Measurements from ENCODE around the gene GAS6. TPM values are rescaled to one million over a fixed set of nuclear protein-coding genes. Genes with fewer than 3 reads are reported as not detected.
"Not testable (repeated sequence)": the region's sequence is repeated elsewhere in the genome, so short reads cannot be mapped to it uniquely, and the experiment has no call there.

GAS6 gene
- polyA plus RNA-seq, 1 donor from 2014 or later: 52.4 TPM

DNA sequence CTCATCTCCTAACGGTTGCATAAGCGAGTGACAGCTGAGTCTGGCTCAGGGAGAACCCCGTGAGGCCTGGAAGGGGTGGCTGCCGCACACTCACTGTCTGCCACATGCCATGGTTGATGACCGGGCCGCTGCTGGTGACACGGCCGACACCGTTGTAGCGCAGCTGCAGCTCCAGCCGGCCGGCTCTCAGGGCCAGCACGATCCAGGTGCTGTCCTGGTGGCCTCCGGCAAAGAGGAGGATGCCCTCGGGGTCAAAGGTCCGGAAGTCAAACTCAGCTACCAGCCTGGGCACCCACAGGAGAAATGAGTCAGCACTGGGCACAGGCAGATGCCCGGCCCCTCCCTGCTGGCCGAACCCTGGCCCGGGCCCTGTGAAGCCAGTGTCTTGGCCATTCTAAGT is 31.7 kb downstream of the GAS6 start:
- H3F3A ChIP-seq (ENCODE audit: insufficient read depth, low read length, poor library complexity, severe bottlenecking): no peaks in the 10 kb centered on the region
- no peaks in the 10 kb centered on the region for H3K36me3 ChIP-seq (ENCODE audit: insufficient read depth, low read length)
- H3K4me3 ChIP-seq (ENCODE audit: low read length): no peak overlapping the region
- H4K20me1 ChIP-seq (ENCODE audit: insufficient read depth): no peaks in the 10 kb centered on the region
- H3K27ac ChIP-seq (ENCODE audit: low read length): no peak overlapping the region
- H3K9me3 ChIP-seq (ENCODE audit: low read length): no peaks in the 10 kb centered on the region
- no peaks in the 10 kb centered on the region for H3K27me3 ChIP-seq (ENCODE audit: insufficient read depth, low read depth, low read length)
- no peak overlapping the region for H3K9ac ChIP-seq (ENCODE audit: low read length)
- TF ChIP-seq EP300 (conservative IDR thresholded peaks at IDR 0.05; ENCODE audit: poor library complexity, severe bottlenecking): no peak
- no peak for TF ChIP-seq POLR2AphosphoS5 (IDR thresholded peaks at IDR 0.05)
- TF ChIP-seq, protein P1, sequence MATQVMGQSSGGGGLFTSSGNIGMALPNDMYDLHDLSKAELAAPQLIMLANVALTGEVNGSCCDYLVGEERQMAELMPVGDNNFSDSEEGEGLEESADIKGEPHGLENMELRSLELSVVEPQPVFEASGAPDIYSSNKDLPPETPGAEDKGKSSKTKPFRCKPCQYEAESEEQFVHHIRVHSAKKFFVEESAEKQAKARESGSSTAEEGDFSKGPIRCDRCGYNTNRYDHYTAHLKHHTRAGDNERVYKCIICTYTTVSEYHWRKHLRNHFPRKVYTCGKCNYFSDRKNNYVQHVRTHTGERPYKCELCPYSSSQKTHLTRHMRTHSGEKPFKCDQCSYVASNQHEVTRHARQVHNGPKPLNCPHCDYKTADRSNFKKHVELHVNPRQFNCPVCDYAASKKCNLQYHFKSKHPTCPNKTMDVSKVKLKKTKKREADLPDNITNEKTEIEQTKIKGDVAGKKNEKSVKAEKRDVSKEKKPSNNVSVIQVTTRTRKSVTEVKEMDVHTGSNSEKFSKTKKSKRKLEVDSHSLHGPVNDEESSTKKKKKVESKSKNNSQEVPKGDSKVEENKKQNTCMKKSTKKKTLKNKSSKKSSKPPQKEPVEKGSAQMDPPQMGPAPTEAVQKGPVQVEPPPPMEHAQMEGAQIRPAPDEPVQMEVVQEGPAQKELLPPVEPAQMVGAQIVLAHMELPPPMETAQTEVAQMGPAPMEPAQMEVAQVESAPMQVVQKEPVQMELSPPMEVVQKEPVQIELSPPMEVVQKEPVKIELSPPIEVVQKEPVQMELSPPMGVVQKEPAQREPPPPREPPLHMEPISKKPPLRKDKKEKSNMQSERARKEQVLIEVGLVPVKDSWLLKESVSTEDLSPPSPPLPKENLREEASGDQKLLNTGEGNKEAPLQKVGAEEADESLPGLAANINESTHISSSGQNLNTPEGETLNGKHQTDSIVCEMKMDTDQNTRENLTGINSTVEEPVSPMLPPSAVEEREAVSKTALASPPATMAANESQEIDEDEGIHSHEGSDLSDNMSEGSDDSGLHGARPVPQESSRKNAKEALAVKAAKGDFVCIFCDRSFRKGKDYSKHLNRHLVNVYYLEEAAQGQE (IDR thresholded peaks at IDR 0.05; ENCODE audit: borderline replicate concordance): no peak
- no peak for TF ChIP-seq TAF1 (IDR thresholded peaks at IDR 0.05; ENCODE audit: low read depth)
- TF ChIP-seq, protein P2, sequence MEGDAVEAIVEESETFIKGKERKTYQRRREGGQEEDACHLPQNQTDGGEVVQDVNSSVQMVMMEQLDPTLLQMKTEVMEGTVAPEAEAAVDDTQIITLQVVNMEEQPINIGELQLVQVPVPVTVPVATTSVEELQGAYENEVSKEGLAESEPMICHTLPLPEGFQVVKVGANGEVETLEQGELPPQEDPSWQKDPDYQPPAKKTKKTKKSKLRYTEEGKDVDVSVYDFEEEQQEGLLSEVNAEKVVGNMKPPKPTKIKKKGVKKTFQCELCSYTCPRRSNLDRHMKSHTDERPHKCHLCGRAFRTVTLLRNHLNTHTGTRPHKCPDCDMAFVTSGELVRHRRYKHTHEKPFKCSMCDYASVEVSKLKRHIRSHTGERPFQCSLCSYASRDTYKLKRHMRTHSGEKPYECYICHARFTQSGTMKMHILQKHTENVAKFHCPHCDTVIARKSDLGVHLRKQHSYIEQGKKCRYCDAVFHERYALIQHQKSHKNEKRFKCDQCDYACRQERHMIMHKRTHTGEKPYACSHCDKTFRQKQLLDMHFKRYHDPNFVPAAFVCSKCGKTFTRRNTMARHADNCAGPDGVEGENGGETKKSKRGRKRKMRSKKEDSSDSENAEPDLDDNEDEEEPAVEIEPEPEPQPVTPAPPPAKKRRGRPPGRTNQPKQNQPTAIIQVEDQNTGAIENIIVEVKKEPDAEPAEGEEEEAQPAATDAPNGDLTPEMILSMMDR (IDR thresholded peaks at IDR 0.05; ENCODE audit: poor library complexity, severe bottlenecking): no peak
- no peak for TF ChIP-seq MXI1 (conservative IDR thresholded peaks at IDR 0.05; ENCODE audit: poor library complexity, severe bottlenecking)
- no peak for TF ChIP-seq EZH2 (IDR thresholded peaks at IDR 0.05; ENCODE audit: borderline replicate concordance, insufficient read depth, low read length, poor library complexity, severe bottlenecking)
- TF ChIP-seq SMC3 (conservative IDR thresholded peaks at IDR 0.05; ENCODE audit: poor library complexity): no peak
- TF ChIP-seq RAD21 (conservative IDR thresholded peaks at IDR 0.05): no peak
- H3K4me2 ChIP-seq (ENCODE audit: low read length): no peak overlapping the region
- H3K9me2 ChIP-seq (ENCODE audit: insufficient read depth, low read length): no peaks in the 10 kb centered on the region
- H2AFZ ChIP-seq (ENCODE audit: low read depth, low read length): no peak overlapping the region
- H3K79me2 ChIP-seq (replicated peaks; ENCODE audit: insufficient read depth, low read length): no peaks in the 10 kb centered on the region

DNA sequence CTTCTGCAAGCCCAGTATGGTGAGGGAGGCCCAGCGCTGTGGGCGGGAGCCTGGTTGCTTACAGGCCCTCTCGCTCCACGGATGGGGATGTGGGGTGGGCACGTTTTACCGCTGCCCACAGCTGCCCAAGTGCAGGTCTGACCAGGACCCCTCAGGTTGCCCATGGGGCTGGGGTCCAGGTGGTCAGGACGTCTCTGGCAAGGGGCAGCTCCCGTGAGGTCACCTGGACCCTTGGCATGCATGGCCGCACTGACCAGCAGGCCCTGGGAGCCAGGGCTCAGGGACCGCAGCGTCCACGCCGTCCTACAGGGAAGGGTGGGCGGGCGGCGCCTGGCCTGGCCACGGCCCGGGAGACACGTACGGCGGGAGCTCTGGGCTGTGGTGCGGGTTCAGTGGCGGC is 32.8 kb downstream of the GAS6 start:
- TF ChIP-seq EZH2 (IDR thresholded peaks at IDR 0.05; ENCODE audit: borderline replicate concordance, insufficient read depth, low read length, poor library complexity, severe bottlenecking) (no peak), POLR2AphosphoS5 (IDR thresholded peaks at IDR 0.05) (no peak), SMC3 (conservative IDR thresholded peaks at IDR 0.05; ENCODE audit: poor library complexity) (no peak), RAD21 (conservative IDR thresholded peaks at IDR 0.05) (no peak), TAF1 (IDR thresholded peaks at IDR 0.05; ENCODE audit: low read depth) (no peak), MXI1 (conservative IDR thresholded peaks at IDR 0.05; ENCODE audit: poor library complexity, severe bottlenecking) (no peak), EP300 (conservative IDR thresholded peaks at IDR 0.05; ENCODE audit: poor library complexity, severe bottlenecking) (no peak)
- TF ChIP-seq, protein P2 (IDR thresholded peaks at IDR 0.05; ENCODE audit: poor library complexity, severe bottlenecking): no peak
- TF ChIP-seq, protein P1 (IDR thresholded peaks at IDR 0.05; ENCODE audit: borderline replicate concordance): no peak
- Histone ChIP-seq H3K27me3 (ENCODE audit: insufficient read depth, low read depth, low read length) (no peaks in the 10 kb centered on the region), H2AFZ (ENCODE audit: low read depth, low read length) (no peak overlapping the region), H3F3A (ENCODE audit: insufficient read depth, low read length, poor library complexity, severe bottlenecking) (no peaks in the 10 kb centered on the region), H3K36me3 (ENCODE audit: insufficient read depth, low read length) (no peaks in the 10 kb centered on the region), H3K27ac (ENCODE audit: low read length) (no peak overlapping the region), H3K79me2 (replicated peaks; ENCODE audit: insufficient read depth, low read length) (no peaks in the 10 kb centered on the region), H3K9ac (ENCODE audit: low read length) (no peak overlapping the region), H3K9me3 (ENCODE audit: low read length) (no peaks in the 10 kb centered on the region), H3K4me2 (ENCODE audit: low read length) (no peak overlapping the region), H4K20me1 (ENCODE audit: insufficient read depth) (no peaks in the 10 kb centered on the region), H3K9me2 (ENCODE audit: insufficient read depth, low read length) (no peaks in the 10 kb centered on the region), H3K4me3 (ENCODE audit: low read length) (no peak overlapping the region)

DNA sequence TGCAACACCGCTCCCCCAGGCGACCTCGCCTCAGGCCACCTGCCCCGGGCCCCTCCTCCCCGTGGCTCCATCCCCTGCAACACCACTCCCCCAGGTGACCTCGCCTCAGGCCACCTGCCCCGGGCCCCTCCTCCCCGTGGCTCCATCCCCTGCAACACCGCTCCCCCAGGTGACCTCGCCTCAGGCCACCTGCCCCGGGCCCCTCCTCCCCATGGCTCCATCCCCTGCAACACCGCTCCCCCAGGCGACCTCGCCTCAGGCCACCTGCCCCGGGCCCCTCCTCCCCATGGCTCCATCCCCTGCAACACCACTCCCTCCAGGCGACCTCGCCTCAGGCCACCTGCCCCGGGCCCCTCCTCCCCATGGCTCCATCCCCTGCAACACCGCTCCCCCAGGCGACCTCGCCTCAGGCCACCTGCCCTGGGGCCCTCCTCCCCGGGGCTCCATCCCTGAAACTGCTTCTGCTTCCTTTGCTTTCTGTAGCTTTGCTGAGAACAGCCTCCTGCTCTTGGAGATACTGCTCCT is 33.4 kb downstream of the GAS6 start:
- not testable (repeated sequence) for H3K9me2 ChIP-seq (ENCODE audit: insufficient read depth, low read length); H3K4me2 ChIP-seq (ENCODE audit: low read length); H3K9ac ChIP-seq (ENCODE audit: low read length); H3K27ac ChIP-seq (ENCODE audit: low read length); H4K20me1 ChIP-seq (ENCODE audit: insufficient read depth); H3K27me3 ChIP-seq (ENCODE audit: insufficient read depth, low read depth, low read length); H3F3A ChIP-seq (ENCODE audit: insufficient read depth, low read length, poor library complexity, severe bottlenecking); H3K79me2 ChIP-seq (replicated peaks; ENCODE audit: insufficient read depth, low read length); H3K4me3 ChIP-seq (ENCODE audit: low read length); H2AFZ ChIP-seq (ENCODE audit: low read depth, low read length); H3K36me3 ChIP-seq (ENCODE audit: insufficient read depth, low read length); H3K9me3 ChIP-seq (ENCODE audit: low read length)
